HCT116 (cell line): ENCODE data around the gene GCNT4. TPM values are rescaled to one million over a fixed set of nuclear protein-coding genes. Genes with fewer than 3 reads are reported as not detected.
"Not testable (repeated sequence)": the region's sequence is repeated elsewhere in the genome, so short reads cannot be mapped to it uniquely, and the experiment has no call there.

ENCODE experiments used
- ATAC-seq: fragments of 200-7000 bp; cut with Tn5 transposase; 2 replicates; pipeline ENCODE4 v1.9.1; 2020; ENCODE audit warnings: mild to moderate bottlenecking, moderate library complexity
- BruUV-seq: library from RNA; stranded (reverse); fragments of 400-500 nt; replicated peaks from 2 replicates; lab custom pipeline; 2021; lab: Mats Ljungman, UMichigan
- CTCF ChIA-PET: fragments of 300-600 bp; sonication (Branson Sonifier 250); formaldehyde crosslinking; loops from one replicate; lab custom pipeline; 2021; ENCODE audit warnings: antibody characterized with exemption; lab: Charles Lee
- POLR2A ChIA-PET: fragments of 300-600, 350-600 bp; sonication (Branson Sonifier 250); formaldehyde crosslinking; loops from one replicate; lab custom pipeline; 2021; ENCODE audit warnings: antibody characterized with exemption; lab: Charles Lee
- RAD21 ChIA-PET, 2 experiments: fragments of 300-600 bp; sonication (Branson Sonifier 250); formaldehyde crosslinking; loops; one replicate each; lab custom pipeline; 2023; ENCODE audit warnings: low total read pairs in 2 of 2; ENCODE audit not compliant: uncharacterized antibody in 2 of 2, unreplicated experiment in 2 of 2, low non-redundant PET in 1 of 2; lab: Charles Lee
- DNase-seq: peaks from one replicate; pipeline ENCODE4 v3.0.0-alpha.2; 2010; ENCODE audit warnings: low read depth, low spot score
- H2AFZ ChIP-seq: fragments of 200-600 bp; shearing (Covaris generic), sonication (generic); 2 replicates; pipeline ENCODE4 v1.6.1; 2017; ENCODE audit warnings: low read depth, mixed run types, mixed read lengths, antibody characterized with exemption, low read length; ENCODE audit not compliant: poor library complexity, severe bottlenecking
- H3K27ac ChIP-seq: 2 replicates; pipeline ENCODE4 v1.5.1; 2012; ENCODE audit warnings: low read depth, low read length
- H3K27me3 ChIP-seq: fragments of 200-600 bp; sonication (generic); 2 replicates; pipeline ENCODE4 v1.6.1; 2016; ENCODE audit warnings: mixed run types, low read length, mixed read lengths; ENCODE audit not compliant: insufficient read depth
- H3K36me3 ChIP-seq, 2 experiments: fragments of 200-500 bp in 1 of 2; fragments of 200-600 bp in 1 of 2; sonication (Bioruptor generic) in 1 of 2; sonication (generic) in 1 of 2; 2 replicates each; pipeline versions ENCODE4 v1.5.1 to v1.6.1; 2014 to 2016; ENCODE audit warnings: low read length in 2 of 2, inconsistent platforms in 1 of 2, mixed read lengths in 1 of 2, mixed run types in 1 of 2; ENCODE audit not compliant: insufficient read depth in 2 of 2, control insufficient read depth in 1 of 2
- H3K4me1 ChIP-seq, 2 experiments: fragments of 200-600 bp in 1 of 2; sonication (generic) in 1 of 2; 2 replicates each; pipeline versions ENCODE4 v1.5.1 to v1.6.1; 2012 to 2017; ENCODE audit warnings: low read length in 2 of 2, inconsistent platforms in 1 of 2, mild to moderate bottlenecking in 1 of 2, mixed read lengths in 1 of 2, mixed run types in 1 of 2, moderate library complexity in 1 of 2; ENCODE audit not compliant: insufficient read depth in 2 of 2, control insufficient read depth in 1 of 2
- H3K4me2 ChIP-seq: fragments of 200-600 bp; sonication (generic); 2 replicates; pipeline ENCODE4 v1.6.1; 2017; ENCODE audit warnings: mixed run types, low read length, mixed read lengths
- H3K4me3 ChIP-seq, 2 experiments: fragments of 200-600 bp in 1 of 2; sonication (generic) in 1 of 2; replicated peaks in 1 of 2; 2 replicates each; pipeline ENCODE4 v1.5.1; 2011 to 2016; ENCODE audit warnings: low read length in 2 of 2, control low read depth in 1 of 2, low read depth in 1 of 2, mild to moderate bottlenecking in 1 of 2, mixed read lengths in 1 of 2, mixed run types in 1 of 2
- H3K79me2 ChIP-seq: fragments of 200-600 bp; sonication (generic); 2 replicates; pipeline ENCODE4 v1.6.1; 2017; ENCODE audit warnings: mild to moderate bottlenecking, mixed run types, low read length, moderate library complexity, mixed read lengths; ENCODE audit not compliant: insufficient read depth
- H3K9ac ChIP-seq: fragments of 200-600 bp; sonication (generic); 2 replicates; pipeline ENCODE4 v1.6.1; 2016; ENCODE audit warnings: low read length, mixed read lengths
- H3K9me2 ChIP-seq: fragments of 200-600 bp; sonication (generic), shearing (Covaris generic); 2 replicates; pipeline ENCODE4 v1.6.1; 2017; ENCODE audit warnings: mixed run types, mild to moderate bottlenecking, moderate library complexity; ENCODE audit not compliant: insufficient read depth
- H3K9me3 ChIP-seq, 2 experiments: fragments of 200-500 bp in 1 of 2; fragments of 200-600 bp in 1 of 2; sonication (Bioruptor generic) in 1 of 2; sonication (generic) in 1 of 2; 2 replicates each; pipeline ENCODE4 v1.6.1; 2014 to 2017; ENCODE audit warnings: low read length in 2 of 2, mixed read lengths in 2 of 2, inconsistent platforms in 1 of 2, low read depth in 1 of 2, mild to moderate bottlenecking in 1 of 2, mixed run types in 1 of 2, moderate library complexity in 1 of 2; ENCODE audit not compliant: control insufficient read depth in 1 of 2, insufficient read depth in 1 of 2
- H4K20me1 ChIP-seq: fragments of 200-600 bp; sonication (generic), shearing (Covaris generic); 2 replicates; pipeline ENCODE4 v1.6.1; 2017; ENCODE audit warnings: mixed run types, mild to moderate bottlenecking, moderate library complexity; ENCODE audit not compliant: insufficient read depth
- CEBPB ChIP-seq: IDR thresholded peaks from 2 replicates; pipeline ENCODE4 v1.6.1; 2012; ENCODE audit warnings: low read depth
- CTCF ChIP-seq, 3 experiments: fragments of 200-600 bp in 1 of 3; sonication (generic) in 1 of 3; IDR thresholded peaks in 2 of 3; conservative IDR thresholded peaks in 1 of 3; 2 replicates each; pipeline ENCODE4 v1.5.1; 2012 to 2017; ENCODE audit warnings: low read depth in 2 of 3, low read length in 2 of 3, antibody characterized with exemption in 1 of 3, borderline replicate concordance in 1 of 3, control low read depth in 1 of 3, mild to moderate bottlenecking in 1 of 3, mixed read lengths in 1 of 3, mixed run types in 1 of 3, moderate library complexity in 1 of 3; ENCODE audit not compliant: insufficient read depth in 1 of 3
- EZH2 ChIP-seq: fragments of 200-600 bp; sonication (generic); IDR thresholded peaks from 2 replicates; pipeline ENCODE4 v1.6.1; 2017; ENCODE audit warnings: antibody characterized with exemption, mixed run types
- FOSL1 ChIP-seq: IDR thresholded peaks from 2 replicates; pipeline ENCODE4 v1.6.1; 2012; ENCODE audit warnings: low read depth
- JUND ChIP-seq: IDR thresholded peaks from 2 replicates; pipeline ENCODE4 v1.6.1; 2012
- POLR2A ChIP-seq: IDR thresholded peaks from 2 replicates; pipeline ENCODE4 v1.7.0; 2011; ENCODE audit warnings: borderline replicate concordance; ENCODE audit not compliant: insufficient read depth, insufficient read length; ENCODE audit errors: extremely low read depth
- REST ChIP-seq: IDR thresholded peaks from 2 replicates; pipeline ENCODE4 v1.6.1; 2012; ENCODE audit warnings: low read depth
- ZFX ChIP-seq: fragments of 450-650 bp; IDR thresholded peaks from 2 replicates; pipeline ENCODE4 v1.6.1; 2017
- intact Hi-C: fragments of 100-400 bp; cut with micrococcal nuclease; formaldehyde crosslinking; loops from 2 replicates; pipeline ENCODE4 v1.10.0; 2022
- total RNA-seq: library from RNA; stranded (reverse); gene quantifications from one replicate; pipeline ENCODE4 v1.2.1, GENCODE V29; 2021; ENCODE audit not compliant: unreplicated experiment
- TF ChIP-seq, protein P1 (sequence below): IDR thresholded peaks from 2 replicates; pipeline ENCODE4 v1.6.1; 2012

GCNT4 gene
- total RNA-seq, 1 experiment from 2014 or later = 0.07 TPM

GRCh38 chr5:75095956-75096355, 43.6 kb upstream of the GCNT4 start:
- H3K27me3 ChIP-seq, RAD21 ChIA-PET, ATAC-seq, H3K4me3 ChIP-seq, H3K9ac ChIP-seq, DNase-seq, BruUV-seq, CTCF ChIA-PET, H3K36me3 ChIP-seq, H3K27ac ChIP-seq, H3K9me2 ChIP-seq, POLR2A ChIA-PET, H3K4me2 ChIP-seq, H3K4me1 ChIP-seq, H3K79me2 ChIP-seq, intact Hi-C loops, H2AFZ ChIP-seq, H3K9me3 ChIP-seq, H4K20me1 ChIP-seq: not testable (repeated sequence)

DNA sequence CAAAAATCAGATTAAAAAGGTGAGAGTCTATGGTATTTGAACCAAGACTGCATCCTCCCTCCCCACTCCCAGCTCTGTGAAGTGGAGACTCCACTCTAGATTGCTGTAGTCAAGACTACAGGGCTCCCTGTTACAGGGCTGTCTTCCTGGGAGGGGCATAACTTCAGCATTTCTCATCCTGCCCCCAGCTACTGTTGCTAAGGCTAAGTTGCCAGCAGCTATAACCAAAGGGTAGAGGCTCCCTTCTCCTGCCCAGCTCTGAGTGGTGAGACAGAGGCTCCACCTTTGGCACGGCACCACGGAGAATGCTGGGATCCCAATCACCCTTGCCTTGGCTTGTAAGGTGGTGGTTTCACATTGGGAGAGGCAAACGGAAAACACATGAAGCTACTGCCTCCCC, 39.2 kb upstream of the GCNT4 start:
- BruUV-seq = no TSS peak
- no peaks in the 10 kb centered on the region for H4K20me1 ChIP-seq
- H3K9me3 ChIP-seq = no peaks in the 10 kb centered on the region
- H3K27me3 ChIP-seq = no peaks in the 10 kb centered on the region
- no peaks in the 10 kb centered on the region for H3K4me1 ChIP-seq
- H3K9me2 ChIP-seq = no peaks in the 10 kb centered on the region
- ChIA-PET POLR2A (no interaction called here), RAD21 (no interaction called here), CTCF (interaction anchor here (0.7 kb wide), 1 partner anchor 41 kb away, joined by 3 read pairs; no protein-coding TSS in a partner anchor)
- H3K79me2 ChIP-seq = no peaks in the 10 kb centered on the region
- no peaks in the 10 kb centered on the region for H3K36me3 ChIP-seq
- H3K4me3 ChIP-seq = no peak overlapping the region
- no peak overlapping the region for H3K27ac ChIP-seq
- intact Hi-C loops = no loop called here
- H3K4me2 ChIP-seq = no peak overlapping the region
- no peak overlapping the region for H2AFZ ChIP-seq
- no peak for DNase-seq
- ATAC-seq = no peak
- TF ChIP-seq JUND = no peak
- no peak overlapping the region for H3K9ac ChIP-seq

- POLR2A ChIA-PET = no interaction called here
- H3K4me1 ChIP-seq = no peaks in the 10 kb centered on the region
- no peak overlapping the region for H3K27ac ChIP-seq
- H3K27me3 ChIP-seq = no peaks in the 10 kb centered on the region
- no peaks in the 10 kb centered on the region for H3K9me3 ChIP-seq
- H3K36me3 ChIP-seq = no peaks in the 10 kb centered on the region
- H3K4me3 ChIP-seq = no peak overlapping the region
- no peak overlapping the region for H3K4me2 ChIP-seq
- intact Hi-C loops = no loop called here
- no peaks in the 10 kb centered on the region for H4K20me1 ChIP-seq
- no peaks in the 10 kb centered on the region for H3K9me2 ChIP-seq
- RAD21 ChIA-PET = no interaction called here
- ATAC-seq (no peak), DNase-seq (no peak)
- CTCF ChIA-PET = no interaction called here
- no TSS peak for BruUV-seq
- H3K79me2 ChIP-seq = no peaks in the 10 kb centered on the region
- H3K9ac ChIP-seq = no peak overlapping the region
- no peak overlapping the region for H2AFZ ChIP-seq
- TF ChIP-seq CTCF (IDR thresholded peaks at IDR 0.05 in 2 of 3, conservative IDR thresholded peaks at IDR 0.05 in 1 of 3; ENCODE audit: borderline replicate concordance in 1 of 3, insufficient read depth in 1 of 3, low read depth in 2 of 3, low read length in 2 of 3) = no peak
- TF ChIP-seq JUND = no peak
- no peak for TF ChIP-seq ZFX
- TF ChIP-seq EZH2 = no peak
- TF ChIP-seq CEBPB = no peak
- TF ChIP-seq, protein P1, sequence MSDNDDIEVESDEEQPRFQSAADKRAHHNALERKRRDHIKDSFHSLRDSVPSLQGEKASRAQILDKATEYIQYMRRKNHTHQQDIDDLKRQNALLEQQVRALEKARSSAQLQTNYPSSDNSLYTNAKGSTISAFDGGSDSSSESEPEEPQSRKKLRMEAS = no peak
- no peak for TF ChIP-seq REST
- TF ChIP-seq POLR2A = no peak
- no peak for TF ChIP-seq FOSL1
Observed at GRCh38 chr5:75089662-75090061, 37.3 kb upstream of the GCNT4 start.
